Measurements from ENCODE around the gene C3.

The C3 gene

DNA sequence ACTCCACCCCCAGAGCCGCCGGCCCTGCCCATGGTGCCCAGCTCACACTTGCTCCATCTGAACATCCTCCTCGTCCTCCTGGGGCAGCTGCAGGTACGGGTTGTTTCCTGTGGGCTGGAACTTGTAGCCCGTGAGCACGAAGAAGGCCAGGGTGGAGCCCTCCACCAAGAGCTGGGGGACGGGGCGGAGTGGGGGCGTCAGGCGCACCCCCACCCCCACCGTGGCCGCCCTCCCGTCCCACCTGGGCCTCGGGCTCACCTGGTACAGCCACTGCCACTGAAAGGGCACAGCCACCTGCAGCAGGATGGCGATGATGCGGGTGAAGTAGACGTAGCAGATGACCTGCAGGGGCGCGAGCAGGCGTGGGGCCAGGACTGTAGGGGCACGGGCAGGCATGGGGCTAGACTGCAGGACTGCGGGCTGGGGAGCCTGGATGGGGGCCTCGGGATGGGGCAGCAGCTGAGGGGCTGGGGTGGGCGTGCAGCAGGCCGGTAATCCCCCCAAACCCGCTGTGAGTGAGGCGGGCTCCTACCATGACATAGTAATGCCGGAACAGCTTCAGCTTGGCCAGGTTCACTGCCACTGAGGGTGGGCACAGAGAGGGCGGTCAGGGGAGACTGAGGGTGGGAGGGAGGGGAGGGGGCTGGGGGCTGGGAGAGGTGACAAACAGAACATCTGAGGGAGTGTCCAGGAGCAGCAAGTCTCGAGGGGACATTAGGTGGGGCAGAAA, 10.7 kb upstream of the C3 start:
- no peak for DNase-seq (ENCODE audit: low spot score)

DNA sequence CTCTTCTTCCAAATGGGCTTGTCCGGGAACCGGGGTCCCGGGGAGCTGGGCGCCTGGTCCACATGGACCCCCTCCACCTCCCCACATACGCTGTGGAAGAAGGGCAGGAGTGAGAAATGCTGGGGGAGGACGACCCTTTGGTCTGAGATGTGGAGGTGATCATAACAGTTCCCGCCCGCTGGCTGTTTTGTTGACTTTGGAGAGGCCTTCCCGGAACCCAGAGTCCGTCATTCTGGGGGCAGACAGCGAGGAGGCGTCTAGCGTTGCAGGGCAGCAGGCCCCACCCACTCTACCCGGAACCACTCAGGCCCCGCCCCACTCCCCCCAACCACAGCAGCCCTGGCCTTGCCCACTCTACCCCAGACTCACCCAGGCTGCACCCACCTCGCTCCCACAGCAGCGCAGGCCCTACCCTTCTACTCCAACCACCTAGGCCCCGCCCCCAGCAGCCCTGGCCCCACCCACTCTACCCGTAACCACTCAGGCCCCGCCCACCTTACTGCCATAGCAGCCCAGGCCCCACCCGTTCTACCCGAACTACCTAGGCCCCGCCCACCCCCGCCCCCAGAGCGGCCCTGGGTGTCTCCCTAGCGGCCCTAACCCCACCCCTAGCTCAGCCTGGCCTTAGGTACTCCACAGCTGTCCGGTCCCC, 9.8 kb upstream of the C3 start:
- DNase-seq (ENCODE audit: low spot score) = no peak

DNA sequence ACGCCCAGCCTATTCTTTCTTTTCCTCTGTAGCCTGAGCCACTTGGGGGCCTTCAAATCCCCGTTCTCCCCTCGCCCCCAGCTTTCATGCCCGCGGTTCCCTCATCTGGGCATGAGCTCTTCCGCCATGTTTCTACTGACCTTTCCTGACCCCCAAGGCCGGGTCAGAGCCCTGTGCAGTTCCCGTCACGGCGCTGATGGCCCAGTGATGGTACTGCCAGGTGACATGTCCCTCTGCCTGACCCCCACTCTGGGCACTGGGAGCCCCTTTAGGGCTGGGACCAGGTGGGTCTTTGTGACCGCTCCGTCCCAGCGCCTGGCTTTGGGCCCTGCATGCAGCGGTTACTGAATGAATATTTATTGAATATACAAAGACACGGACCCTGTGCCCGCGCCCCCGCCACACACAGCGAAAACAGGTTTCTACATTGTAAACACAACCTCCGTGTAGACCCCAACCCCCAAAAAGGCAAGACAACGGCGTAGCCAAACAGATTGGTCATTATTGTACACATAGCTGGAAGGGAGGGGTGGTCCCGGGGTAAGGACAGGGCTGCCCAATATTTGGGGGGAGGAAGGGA, 9.2 kb upstream of the C3 start:
- no peak for DNase-seq (ENCODE audit: low spot score)

DNA sequence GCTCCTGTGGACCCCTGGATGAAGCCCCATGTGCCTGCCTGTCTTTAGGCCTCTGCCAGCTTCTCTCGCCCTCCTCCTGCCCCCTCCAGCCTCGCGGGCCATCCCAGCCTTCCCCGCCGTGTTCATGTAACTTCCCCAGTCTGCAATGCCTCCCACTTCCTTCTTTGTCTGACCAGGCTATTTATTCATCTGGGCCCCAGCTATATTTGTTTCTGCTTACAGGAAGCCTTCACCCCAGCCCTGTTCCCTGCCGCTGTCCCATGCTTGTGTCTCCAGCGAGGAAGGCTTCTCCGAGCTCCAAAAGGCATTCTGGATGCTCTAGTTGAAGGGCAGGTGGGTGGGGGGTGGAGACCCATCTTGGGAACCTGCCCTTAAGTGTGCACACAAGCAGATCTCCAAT, 7.9 kb upstream of the C3 start:
- DNase-seq (ENCODE audit: low spot score) = no peak

DNA sequence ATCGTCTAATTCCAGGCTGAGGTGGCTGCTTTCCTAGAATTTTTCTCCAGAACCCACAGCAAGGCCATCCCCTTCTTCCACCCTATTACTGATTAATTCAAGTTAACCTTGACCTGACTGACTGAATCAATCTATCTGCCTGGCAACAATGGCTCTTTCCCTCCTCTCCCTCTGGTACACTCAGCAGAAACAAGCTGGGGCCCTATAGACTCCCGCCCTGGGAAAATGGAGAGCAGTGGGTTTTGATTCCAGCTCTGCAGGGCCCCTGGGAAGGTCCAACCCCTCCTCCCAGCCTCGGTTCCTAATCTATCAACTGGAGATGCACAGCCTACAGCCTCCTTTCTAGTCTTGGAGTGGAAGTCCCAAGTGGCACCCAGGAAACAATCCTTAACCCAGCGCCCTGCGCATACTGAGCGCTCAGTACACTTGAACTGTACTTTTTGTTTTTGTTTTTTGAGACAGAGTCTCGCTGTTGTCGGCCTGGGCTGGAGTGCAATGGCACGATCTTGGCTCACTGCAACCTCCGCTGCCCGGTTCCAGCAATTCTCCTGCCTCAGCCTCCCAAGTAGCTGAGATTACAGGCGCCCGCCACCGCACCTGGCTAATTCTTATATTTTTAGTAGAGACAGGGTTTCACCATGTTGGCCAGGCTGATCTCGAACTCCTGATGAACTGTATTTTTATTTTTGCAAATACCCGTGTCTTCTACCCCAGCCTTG, 5.2 kb upstream of the C3 start:
- DNase-seq (ENCODE audit: low spot score) = no peak

DNA sequence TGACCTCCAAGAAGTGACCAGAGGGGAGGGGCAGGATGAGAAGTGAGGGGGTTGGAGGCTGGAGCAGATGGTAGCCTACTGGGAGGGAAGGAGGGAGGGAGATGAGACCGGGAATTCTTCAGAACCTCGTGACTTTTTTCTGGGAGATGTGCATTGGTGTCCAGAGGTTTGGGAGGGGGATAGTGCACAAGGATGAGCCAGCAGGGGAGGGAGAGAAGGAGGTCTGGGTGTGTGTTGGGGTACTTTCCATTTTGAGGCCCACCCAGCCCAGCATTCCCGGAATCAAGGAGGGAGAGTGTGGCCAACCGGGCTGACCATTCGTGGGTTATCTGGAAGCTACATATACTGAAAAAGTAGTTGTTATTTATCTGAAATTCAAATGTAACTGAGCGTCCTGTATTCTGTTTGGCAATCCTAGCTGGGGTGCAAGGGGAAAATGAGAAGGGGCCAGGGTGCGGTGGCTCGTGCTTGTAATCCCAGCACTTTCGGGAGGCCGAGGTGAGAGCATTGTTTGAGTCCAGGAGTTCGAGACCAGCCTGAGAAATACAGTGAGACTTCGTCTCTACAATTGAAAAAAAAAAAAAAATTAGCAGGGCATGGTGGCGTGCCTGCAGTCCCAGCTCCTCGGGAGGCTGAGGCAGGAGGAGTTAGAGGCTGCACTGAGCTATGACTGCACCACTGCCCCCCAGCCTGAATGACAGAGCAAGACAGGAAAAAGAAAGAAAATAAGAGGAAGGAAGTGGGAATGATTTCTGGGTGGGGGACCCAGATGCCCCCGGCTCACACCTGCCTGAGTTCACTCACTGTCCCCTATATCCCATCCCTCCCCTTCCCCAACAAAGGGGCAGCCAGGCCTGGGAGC, 4.4 kb upstream of the C3 start:
- DNase-seq (ENCODE audit: low spot score) = no peak

DNA sequence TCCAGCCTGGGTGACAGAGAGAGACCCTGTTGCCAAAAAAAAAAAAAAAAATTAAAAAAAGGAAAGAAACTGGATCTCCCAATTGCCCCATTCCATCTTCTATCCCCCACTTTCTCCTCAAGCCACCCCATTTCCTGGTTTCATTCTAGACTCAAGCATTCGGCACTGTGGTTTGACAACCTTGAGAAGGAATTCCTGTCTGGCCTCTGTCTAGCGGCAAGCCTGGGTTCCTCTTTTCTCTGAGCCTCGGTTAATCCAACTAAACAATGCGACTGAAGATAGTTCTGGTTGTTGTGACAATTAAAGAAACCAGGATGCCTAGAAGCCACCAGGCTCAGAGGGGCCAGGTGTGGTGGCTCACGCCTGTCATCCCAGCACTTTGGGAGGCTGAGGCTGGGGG, 3.3 kb upstream of the C3 start:
- no peak for DNase-seq (ENCODE audit: low spot score)

DNA sequence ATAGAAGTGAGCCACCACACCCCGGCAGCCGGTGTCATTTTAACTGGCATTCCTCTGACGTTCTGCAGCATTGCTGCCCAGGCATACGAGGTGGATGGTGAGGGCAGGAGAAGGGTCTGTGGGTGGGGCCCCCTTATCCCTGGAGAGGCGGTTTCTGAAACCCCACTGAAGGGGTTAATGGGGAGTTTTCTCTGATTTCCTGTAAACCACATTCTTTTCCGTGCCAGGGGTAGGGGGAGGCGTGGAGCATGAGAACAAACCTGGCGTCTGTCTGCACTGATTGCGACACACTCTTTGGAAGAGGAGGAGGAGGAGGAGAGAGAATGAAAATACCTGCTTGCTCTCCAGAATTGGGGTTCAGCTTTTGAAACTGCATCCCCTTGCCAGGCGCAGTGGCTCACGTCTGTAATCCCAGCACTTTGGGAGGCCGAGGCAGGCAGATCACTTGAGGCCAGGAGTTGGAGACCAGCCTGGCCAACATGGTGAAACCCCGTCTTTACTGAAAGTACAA, 2.7 kb upstream of the C3 start:
- DNase-seq (ENCODE audit: low spot score) = no peak

DNA sequence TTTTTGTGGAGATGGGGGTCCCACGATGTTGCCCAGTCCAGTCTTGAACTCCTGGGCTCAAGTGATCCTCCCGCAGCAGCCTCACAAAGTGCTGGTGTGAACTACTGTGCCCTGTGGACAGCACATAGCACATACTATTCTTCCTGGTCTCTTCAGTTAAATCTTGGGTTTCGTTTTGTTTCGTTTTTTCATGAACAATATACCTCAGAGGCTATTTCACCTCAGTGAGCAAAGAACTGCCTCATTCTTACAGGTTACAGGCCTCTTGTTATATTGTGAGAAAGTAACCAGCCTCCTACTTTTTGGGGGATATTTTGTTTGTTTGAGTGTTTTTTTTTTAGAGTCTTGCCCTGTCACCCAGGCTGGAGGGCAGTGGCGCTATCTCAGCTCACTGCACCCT, 1.3 kb upstream of the C3 start:
- DNase-seq (ENCODE audit: low spot score) = no peak

DNA sequence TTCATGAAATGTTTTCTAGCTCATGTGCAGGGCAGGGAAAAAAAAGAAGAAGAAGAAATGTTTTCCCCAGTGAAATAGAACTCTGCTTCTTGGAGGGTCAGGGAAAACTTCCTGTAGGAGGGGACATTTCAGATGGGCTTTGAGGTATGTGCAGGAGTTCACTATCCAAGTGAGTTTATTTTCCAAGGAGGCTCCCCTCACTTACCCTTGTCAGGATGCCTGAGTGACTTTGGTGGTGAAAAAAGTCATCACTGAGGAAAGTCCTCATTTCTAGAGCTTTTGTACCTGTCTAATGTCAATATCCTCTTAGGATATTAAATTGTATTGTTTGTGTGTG, 656 bp upstream of the C3 start:
- DNase-seq (ENCODE audit: low spot score) = no peak

DNA sequence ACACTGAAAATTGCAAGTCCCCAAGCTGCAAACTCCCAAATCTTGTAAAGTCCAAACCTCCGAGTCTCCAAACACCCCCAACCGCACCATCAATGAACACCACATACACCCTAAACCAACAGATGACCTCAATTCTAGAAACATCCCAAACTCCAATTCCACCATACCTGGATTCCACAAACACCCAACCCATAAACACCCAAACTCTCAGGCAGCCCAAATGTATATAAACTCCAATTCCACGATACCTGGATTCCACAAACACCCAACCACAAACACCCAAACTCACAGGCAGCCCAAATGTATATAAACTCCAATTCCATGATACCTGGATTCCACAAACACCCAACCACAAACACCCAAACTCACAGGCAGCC, 470 bp downstream of the C3 start:
- DNase-seq (ENCODE audit: low spot score) = no peak

DNA sequence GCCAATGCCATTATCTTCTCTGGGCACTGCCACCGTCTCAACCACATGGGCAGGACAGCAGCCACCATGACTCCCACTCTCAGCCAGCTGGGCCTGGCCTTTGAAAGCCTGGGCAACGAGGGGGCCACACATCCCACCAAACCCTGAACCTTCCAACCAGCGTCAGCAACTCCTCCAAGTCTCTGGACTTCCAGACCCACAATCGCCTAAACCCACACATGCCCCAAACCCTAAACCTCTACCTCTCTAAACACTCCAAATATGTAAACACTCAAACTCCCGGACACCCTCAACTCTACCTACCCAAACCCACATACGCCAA, 949 bp downstream of the C3 start:
- no peak for DNase-seq (ENCODE audit: low spot score)

DNA sequence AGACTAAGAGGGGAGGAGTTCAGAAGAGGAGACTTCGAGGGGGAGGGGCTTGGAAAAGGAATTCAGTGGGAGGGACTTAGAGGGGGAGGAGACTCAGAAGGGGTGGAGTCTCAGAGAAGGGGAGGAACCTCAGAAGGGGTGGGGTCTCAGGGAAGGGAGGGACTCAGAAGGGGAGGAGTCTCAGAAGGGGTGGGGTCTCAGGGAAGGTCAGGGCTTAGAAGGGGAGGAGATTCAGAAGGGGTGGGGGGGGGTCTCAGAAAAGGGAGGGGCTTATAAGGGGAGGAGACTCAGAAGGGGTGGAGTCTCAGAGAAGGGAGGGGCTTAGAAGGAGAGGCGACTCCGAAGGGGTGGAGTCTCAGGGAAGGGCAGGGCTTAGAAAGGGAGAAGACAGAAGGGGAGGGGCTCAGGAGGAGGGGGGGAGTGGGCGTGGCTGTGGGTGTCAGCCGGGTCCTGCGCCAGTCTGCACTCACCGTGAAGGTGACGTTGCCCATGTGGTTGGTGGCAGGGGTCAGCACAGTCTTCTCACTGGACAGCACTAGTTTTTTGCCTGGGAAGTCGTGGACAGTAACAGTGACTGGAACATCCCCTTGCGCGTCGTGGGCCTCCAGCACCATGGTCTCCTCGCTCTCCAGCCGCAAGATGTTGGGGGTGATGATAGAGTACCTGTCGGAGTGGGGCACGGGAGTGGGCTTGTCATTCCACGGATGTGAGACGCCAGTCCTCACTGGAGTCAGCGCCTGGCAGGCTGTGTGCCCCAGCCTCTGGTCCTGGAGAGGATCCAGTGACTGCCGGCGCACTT, 1.5 kb downstream of the C3 start:
- no peak for DNase-seq (ENCODE audit: low spot score)

DNA sequence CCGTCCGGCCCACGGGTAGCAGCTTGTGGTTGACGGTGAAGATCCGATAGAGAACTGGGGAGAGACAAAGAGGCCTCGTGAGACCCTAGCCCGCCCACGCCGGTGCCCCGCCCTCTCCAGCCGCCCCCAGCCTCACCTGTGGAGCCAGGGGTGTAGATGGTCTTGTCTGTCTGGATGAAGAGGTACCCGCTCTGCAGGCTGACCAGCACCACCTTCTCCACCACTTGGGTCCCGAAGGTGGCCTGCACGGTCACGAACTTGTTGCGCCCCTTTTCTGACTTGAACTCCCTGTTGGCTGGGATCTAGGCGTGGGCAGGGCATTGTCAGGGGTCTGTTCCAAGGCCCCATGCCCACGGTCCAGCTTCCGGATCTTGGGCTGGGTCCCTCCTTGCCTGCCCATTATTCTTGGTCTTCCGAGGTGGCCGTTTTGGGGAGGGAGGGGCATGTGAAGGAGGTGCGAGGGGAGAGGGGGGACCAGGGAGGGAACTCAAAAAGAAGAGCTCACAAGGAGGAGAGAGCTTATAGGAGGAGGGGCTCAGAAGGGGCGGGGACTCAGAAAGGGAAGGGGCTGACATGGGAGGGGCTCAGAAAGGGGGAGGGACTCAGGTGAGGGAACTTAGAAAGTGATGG, 2.2 kb downstream of the C3 start:
- no peak for DNase-seq (ENCODE audit: low spot score)

DNA sequence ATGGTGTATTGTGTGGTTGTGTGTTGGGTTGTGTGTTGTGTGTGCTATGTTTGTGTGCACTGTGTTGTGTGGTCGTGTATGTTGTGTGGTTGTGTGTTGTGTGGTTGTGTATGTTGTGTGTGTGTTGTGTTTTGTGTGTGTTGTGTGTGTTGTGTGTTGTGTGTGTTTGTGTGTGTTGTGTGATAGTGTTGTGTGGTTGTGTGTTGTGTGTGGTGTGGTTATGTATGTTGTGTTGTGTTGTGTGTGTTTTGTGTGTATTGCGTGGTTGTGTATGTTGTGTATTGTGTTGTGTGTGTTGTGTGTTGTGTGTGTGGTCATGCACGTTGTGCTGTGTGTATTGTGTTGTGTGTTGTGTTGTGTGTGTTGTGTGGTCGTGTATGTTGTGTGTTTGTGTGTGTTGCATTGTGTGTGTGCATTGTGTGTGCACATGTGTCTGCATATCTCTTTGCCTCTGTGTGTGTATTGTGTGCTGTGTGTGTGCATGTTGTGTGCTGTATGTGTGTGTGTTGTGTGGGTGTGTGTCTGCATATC, 2.9 kb downstream of the C3 start:
- no peak for DNase-seq (ENCODE audit: low spot score)

DNA sequence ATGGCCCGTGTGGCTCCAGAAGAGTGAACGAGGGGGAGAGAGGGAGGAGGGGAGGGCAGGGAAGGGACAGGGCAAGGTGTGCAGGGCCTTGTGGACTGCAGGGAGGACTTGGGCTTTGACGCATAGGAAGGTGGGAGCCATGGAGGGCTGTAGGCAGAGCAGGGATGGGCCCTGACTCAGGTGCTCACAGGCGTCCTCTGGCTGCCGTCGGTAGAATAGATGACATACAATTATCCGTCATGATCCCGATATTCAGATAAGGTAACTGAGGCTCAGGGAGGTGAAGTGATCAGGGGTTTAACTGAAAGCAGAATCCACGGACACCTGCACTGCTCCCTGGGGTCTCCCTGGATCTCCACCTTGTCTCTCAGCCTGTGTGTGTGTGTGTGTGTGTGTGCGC, 3.4 kb downstream of the C3 start:
- DNase-seq (ENCODE audit: low spot score) = no peak

DNA sequence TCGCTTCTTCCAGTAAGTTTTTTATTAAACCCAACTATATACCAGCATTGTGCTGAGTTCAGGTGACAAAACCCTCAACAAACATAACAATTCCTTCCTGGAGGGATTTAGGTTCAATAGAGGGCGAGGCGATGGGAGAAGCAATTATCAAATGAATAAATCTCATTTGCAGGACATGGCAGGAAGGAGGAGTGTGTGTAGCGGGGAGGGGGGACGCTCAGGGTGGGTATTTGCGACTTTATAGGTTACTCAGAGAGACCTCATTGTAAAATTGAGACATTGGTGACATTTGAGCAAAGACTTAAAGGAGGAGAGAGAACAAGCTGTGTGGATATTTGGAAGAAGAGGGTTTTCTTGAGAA, 3.9 kb downstream of the C3 start:
- DNase-seq (ENCODE audit: low spot score) = no peak

DNA sequence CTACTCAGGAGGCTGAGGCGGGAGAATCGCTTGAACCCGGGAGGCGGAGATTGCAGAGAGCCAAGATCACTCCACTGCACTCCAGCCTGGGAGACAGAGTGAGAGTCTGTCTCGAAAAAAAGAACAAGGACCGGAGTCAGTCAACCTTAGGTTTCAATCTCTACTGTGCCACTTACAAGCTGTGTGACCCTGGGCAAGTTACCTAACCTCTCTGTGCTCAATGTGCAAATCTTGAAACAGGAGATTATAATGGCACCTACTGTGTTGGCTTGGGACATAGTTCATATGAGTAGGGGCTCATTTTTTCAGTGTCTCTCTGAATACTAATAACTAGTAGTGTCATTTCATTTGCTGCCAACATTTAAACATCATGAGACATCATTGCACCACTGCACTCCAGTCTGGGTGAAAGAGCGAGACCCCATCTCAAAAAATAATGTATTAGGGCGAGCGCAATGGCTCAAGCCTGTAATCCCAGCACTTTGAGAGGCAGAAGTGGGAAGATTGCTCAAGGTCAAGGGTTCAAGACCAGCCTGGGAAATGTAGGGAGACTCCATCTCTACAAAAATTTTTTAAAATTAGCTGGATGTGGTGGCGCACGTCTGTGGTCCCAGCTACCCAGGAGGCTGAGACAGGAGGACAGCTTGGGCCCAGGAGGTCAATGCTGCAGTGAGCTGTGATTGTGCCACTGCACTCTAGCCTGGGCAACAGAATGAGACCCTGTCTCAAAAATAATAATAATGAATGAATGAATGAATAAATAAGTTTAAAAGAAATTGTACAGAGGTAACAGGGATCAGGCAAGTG, 5.5 kb downstream of the C3 start:
- no peak for DNase-seq (ENCODE audit: low spot score)

DNA sequence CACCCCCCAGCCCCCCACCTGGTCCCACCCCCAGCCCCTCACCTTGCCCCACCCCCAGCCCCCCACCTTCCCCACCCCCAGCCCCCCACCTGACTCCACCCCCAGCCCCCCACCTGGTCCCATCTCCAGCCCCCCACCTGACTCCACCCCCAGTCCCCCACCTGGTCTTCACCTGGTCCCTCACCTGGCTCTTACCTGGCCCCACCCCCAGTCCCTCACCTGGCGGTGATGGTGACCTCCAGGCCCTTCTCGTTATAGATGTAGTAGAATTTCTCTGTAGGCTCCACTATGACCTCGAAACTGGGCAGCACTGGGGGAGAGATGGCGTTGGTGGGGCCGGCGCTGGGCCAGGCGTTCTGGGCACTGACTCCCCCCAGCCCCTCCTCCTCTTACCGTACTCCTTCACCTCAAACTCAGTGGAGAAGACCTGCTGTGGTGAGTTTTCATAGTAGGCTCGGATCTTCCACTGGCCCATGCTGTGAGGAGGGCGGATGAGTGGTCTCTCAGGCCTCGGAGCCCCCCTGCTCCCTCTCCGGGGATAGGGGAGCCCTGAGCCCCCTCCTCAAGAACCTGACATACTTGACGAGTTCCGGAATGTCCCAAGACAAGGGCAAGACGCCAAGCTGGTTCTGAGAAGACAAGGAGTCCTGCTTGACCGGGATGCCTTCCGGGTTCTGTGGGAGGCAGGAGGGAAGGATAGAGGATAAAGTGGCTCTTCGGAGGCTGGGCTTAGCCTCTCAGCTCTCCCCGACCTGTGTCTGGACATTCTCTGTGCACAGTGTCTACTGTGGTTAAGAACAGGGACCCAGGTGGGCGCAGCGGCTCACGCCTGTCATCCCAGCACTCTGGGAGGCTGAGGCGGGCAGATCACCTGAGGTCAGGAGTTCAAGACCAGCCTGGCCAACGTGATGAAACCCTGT, 6.4 kb downstream of the C3 start:
- no peak for DNase-seq (ENCODE audit: low spot score)

All from RKO (cell line).